NOMO-1 treated with dmso at 0.1 percent for 144 hours (cell line): ENCODE data around the gene OR7G2.

ENCODE experiments used
- DNase-seq: peaks from one replicate; lab custom pipeline; 2025; ENCODE audit not compliant: unreplicated experiment; lab: John Stamatoyannopoulos, UW

OR7G2 gene

GRCh38 chr19:9107375-9107774 lies at the start of gene OR7G2:
TSS of gene OR7G2 (minus strand) at chr19:9107475. CDS start at chr19:9103243, 4,232 bp downstream.
- no peak for DNase-seq

GRCh38 chr19:9156304-9156703 lies 49.0 kb upstream of the OR7G2 start:
- DNase-seq, result no peak

GRCh38 chr19:9155591-9155990 lies 48.3 kb upstream of the OR7G2 start:
- DNase-seq, result no peak

- no peak for DNase-seq
Measured at GRCh38 chr19:9151367-9151766, 44.1 kb upstream of the OR7G2 start.

- DNase-seq, result no peak
Measured at GRCh38 chr19:9150650-9151049, 43.4 kb upstream of the OR7G2 start.

GRCh38 chr19:9149997-9150396 lies 42.7 kb upstream of the OR7G2 start:
- DNase-seq, result no peak

- no peak for DNase-seq
Measured at GRCh38 chr19:9148697-9149096, 41.4 kb upstream of the OR7G2 start.

GRCh38 chr19:9146882-9147281 lies 39.6 kb upstream of the OR7G2 start:
- no peak for DNase-seq

GRCh38 chr19:9144920-9145319 lies 37.6 kb upstream of the OR7G2 start:
- no peak for DNase-seq

- DNase-seq, result peak; percentile 73
Measured at GRCh38 chr19:9140159-9140874, 33.0 kb upstream of the OR7G2 start, which contains the start of gene ZNF317. TSS of gene ZNF317 (plus strand) at chr19:9140397. CDS start at chr19:9156017, 15,620 bp downstream.

- no peak for DNase-seq
Measured at GRCh38 chr19:9139609-9140158, 32.4 kb upstream of the OR7G2 start.

- no peak for DNase-seq
Measured at GRCh38 chr19:9132422-9132821, 25.1 kb upstream of the OR7G2 start.

GRCh38 chr19:9130965-9131364 lies 23.7 kb upstream of the OR7G2 start:
- peak; percentile 22 for DNase-seq

- no peak for DNase-seq
Measured at GRCh38 chr19:9128171-9128570, 20.9 kb upstream of the OR7G2 start.

GRCh38 chr19:9126900-9127405 lies 19.7 kb upstream of the OR7G2 start, which contains the start of gene OR7G3:
TSS of gene OR7G3 (minus strand) at chr19:9126950. CDS start at chr19:9126950, 0 bp downstream.
- DNase-seq, result no peak

GRCh38 chr19:9116547-9116946 lies 9.3 kb upstream of the OR7G2 start:
- no peak for DNase-seq

GRCh38 chr19:9115307-9115813 lies 8.1 kb upstream of the OR7G2 start, which contains the start of gene OR7G1:
TSS of gene OR7G1 (minus strand) at chr19:9115763. CDS start at chr19:9115763, 0 bp downstream.
- no peak for DNase-seq

GRCh38 chr19:9109959-9110358 lies 2.7 kb upstream of the OR7G2 start:
- no peak for DNase-seq

- DNase-seq, result no peak
Measured at GRCh38 chr19:9086761-9087160, 20.5 kb downstream of the OR7G2 start, which contains the start of gene OR1M1. TSS of gene OR1M1 (plus strand) at chr19:9087061. CDS start at chr19:9093245, 6,184 bp downstream.

GRCh38 chr19:9078651-9079050 lies 28.6 kb downstream of the OR7G2 start:
- DNase-seq, result no peak

GRCh38 chr19:9076901-9077300 lies 30.4 kb downstream of the OR7G2 start:
- no peak for DNase-seq
